GM18861 (cell line): ENCODE results near the gene PAF1.
"Not testable (repeated sequence)": the region's sequence is repeated elsewhere in the genome, so short reads cannot be mapped to it uniquely, and the experiment has no call there.

Source experiments
- ATAC-seq: cut with Tn5 transposase; IDR thresholded peaks from one replicate; pipeline ENCODE4 v1.9.1; 2021; ENCODE audit not compliant: unreplicated experiment

PAF1 gene

DNA sequence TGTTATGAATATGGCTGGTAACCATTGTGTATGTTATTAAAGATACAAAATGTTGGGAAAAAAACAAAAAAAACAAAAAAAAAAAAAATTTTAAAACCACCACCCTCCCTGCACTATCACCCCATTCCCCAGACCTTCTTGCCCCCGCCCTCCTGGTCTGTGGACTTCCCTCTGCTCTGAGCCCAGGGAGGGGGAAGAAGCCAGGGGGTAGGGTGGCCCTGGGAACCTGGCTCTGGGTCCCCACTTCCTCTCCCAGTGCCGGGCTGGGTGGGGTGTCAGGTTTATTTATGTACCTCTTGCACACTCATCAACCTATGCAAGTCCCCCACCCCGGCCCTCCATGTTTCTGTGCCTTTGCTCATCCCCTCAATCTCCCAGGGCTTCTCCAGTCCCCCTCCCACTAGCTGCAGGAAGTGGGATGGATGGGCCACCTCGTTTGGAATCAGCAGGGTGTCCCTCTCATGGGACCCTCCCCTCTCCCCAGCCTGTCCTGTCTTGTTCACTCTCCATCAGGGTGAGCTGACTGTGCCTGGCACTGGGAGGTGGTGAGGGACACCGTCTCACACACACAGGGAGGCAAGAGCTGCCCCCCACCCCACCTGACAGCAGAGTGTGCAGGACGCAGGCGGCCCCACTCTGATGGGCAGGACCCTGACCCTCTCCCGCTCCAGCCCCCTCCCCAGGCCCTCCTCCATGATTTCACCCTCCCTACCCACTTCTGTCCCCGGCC lies 5.9 kb downstream of the PAF1 start:
- ATAC-seq, result no peak

- ATAC-seq, result no peak
These were observed 7.7 kb downstream of the PAF1 start for GRCh38 chr19:39382991-39383828.

DNA sequence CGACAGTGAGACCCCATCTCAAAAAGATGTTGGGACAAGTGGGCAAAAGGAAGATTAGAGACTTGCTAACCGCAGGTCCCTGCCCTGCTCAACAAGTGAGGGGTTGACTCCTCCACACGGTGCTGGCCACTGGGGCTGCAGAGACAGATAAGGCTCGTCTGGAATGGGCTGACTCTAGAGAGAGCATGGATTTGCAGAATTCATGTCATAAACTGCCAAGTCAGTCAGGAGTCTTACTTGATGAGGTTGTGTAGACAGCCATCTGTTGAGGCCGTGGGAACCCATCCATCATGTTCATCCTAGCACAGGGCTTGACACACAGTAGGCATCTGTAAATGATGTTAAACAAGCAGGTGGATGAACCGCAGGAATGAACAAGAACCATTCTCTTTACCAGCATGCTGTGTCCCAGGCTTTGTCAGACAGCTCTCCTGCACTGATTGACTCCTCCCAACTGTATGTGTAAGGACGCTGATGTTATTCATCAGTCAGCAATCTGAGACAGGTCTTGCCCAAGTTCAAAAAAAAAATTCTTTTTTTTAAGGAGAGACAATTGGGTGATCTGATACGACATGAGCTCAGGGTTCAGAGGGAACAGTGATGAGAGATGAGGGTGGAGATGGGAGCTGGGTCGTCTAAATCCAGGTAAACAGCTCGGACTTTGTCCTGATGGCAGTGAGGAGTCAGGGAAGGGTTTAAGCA lies 8.8 kb downstream of the PAF1 start:
- ATAC-seq, result no peak

DNA sequence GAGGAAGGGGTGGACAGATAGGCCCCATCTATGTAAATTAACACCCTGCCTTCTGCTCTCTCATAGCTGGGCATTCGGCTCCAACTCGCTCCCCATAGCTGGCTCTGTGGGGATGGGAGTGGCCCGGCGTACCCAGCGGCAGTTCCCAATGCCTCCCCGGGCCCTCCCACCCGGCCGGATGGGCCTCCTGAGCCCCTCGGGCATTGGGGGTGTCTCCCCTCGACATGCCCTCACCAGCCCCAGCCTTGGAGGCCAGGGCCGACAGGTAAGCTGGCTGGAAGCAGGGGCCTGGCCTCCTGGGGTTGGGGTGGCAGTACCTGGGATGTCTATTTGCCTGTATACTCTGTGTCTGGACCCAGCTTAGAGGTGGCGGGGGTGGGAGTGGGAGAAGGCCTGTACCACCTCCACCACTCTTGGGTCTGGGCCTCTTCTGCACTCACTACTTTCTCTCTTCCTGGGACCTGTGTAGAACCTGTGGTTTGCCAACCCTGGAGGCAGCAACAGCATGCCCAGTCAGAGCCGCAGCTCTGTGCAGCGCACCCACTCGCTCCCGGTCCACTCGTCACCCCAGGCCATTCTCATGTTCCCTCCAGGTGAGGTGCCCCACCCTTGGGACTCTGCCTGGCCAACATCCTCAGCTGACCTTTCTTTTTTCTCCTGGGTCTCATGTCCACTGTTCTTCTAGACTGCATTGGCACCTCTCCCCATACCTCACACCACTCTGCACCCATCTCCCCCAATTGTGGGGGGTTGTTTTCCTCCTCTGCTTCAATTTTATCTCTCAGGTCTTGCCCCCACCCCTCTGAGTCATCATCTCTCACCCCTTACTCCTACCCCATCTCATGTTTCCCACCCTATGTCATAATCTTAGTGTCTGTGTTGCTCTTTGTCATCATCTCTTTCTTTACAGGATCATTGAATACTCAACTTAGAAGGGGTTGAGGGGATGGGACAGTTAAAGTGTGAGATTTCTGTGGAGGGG lies 10.1 kb downstream of the PAF1 start:
- no peak for ATAC-seq

- ATAC-seq, result no peak
These were observed 11.0 kb downstream of the PAF1 start for GRCh38 chr19:39379865-39380396.

GRCh38 chr19:39379366-39379765 lies 11.5 kb downstream of the PAF1 start:
- ATAC-seq, result not testable (repeated sequence)

DNA sequence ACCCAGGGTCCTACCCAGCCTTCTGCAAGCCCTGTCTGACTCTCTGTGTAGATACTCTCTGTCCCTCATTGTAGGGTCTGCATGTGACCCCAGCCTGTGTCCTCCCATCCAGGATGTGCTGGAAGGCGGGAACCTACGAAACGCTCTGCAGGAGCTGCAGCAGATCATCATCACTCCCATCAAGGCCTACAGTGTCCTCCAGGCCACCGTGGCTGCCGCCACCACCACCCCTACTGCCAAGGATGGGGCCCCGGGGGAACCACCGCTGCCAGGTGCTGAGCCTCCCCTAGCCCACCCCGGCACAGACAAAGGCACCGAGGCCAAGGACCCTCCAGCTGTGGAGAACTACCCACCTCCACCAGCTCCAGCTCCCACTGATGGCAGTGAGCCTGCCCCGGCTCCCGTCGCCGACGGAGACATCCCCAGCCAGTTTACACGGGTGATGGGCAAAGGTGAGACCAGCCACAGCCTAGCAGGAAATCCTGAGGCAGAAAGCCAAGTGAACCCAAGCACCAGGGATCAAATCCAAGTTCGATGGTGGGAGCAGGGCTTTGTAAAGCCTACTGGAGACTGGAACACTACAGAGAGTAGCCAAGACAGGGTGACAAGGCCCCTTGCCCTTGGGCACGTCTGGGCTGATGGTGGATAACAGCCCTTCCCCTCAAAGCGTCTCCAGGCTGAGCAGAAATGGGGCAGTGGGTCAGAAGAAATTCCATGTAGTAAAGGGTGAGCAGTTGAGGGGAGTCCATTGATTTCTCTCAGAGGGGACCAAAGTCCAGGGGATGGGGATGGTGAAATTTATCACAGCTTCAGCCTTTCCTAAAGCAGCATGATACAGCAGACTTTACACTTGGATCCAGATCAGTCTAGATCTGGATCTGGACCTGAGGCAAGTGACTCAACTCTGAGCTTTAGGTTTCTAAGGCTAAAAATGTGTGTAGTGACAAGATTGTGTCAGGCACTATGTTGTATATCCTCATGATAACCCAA lies 13.2 kb downstream of the PAF1 start:
- ATAC-seq, result no peak

- no peak for ATAC-seq
These were observed 15.0 kb downstream of the PAF1 start for GRCh38 chr19:39375929-39376328.

- ATAC-seq, result no peak
These were observed 18.0 kb downstream of the PAF1 start for GRCh38 chr19:39372941-39373340.

DNA sequence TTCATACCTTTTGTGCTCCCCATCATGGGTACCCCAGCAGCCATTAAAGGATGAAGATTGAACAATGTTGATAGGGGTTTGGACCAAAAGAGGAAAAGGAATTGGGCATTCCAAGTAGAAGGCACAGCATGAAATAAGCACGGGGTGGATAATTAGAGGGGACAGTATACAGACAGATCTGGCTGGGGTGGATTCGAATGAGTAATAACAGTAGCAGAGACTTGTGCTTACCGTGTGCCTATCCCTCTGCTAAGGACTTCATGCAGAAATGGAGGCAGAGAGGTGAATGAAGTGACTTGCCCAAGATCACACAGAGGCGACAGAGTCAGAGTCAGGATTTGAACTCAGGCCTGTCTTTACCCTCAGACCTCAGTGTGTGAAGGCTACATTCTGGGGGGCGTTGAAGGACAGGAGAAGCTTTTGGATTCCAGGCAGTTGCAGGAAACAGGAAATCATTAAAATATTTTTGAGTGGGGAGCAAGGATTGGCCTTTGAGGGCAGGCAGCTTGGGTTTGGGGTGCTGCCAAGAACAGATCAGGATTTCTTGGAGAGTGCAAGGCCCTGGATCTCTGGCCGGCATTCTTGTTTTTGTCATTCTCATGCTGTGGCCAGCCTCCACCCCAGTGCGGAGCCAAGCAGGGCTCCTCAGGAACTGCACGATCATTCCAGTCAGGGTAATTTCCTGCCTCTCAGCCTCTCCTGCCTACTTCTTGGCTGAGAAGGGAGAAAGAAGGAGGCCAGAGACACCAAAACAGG lies 18.7 kb downstream of the PAF1 start:
- ATAC-seq, result no peak

GRCh38 chr19:39370735-39371134 lies 20.2 kb downstream of the PAF1 start:
- ATAC-seq, result no peak

GRCh38 chr19:39369200-39369599 lies 21.7 kb downstream of the PAF1 start:
- ATAC-seq, result no peak

- ATAC-seq, result no peak
These were observed 25.4 kb downstream of the PAF1 start for GRCh38 chr19:39365531-39365930.

DNA sequence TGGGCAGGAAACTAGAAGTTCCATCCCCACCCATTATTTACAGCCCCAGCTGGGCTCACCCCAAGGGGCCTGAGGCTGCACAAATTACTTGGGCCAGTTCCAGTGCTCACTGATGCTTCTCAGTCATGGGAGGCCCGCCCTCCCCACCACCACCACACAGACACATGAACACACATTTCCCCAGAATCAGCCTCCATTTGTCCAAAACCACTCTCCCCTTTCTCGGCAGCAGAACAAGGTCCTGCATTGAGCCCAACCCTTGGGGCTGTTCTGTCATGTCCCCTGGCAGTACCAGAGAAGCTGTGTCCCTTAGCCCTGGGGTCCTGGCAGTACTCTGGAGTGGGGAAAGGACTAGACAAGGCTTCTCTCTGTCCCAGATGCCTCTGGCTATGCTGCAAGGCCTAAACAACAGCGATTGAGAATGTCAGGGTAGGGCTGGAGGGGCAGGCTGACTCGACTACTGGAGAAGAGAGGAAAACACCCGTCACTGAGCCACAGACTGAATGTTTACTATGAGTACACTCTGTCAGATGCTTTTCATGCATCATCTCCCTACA lies 26.9 kb downstream of the PAF1 start:
- ATAC-seq, result no peak

- no peak for ATAC-seq
These were observed 27.9 kb downstream of the PAF1 start for GRCh38 chr19:39362682-39363657.

GRCh38 chr19:39360599-39360998 lies 30.3 kb downstream of the PAF1 start:
- no peak for ATAC-seq

DNA sequence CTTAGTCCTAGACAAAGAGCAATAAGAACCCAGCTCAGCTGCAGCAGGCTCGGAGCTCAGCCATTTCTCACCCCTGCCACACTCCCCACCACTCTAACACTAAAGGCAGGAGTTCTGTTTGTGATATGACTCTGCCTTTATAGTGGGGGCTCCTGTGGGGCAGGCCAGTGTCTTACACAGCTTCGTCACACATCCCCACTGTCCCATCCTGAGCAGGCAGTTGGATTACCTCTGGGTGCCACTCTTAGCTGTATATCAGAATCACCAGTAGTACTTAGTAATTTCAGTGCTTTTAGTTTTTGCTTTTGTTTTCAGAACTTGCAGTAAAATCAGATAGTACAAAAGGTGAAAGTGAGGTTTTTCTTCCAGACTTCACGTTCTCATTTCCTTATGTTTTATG lies 31.9 kb downstream of the PAF1 start:
- ATAC-seq, result no peak
